Liver (tissue), 3 donors: ENCODE results near the gene DHDH.

ENCODE experiments used
- ATF3 ChIP-seq: IDR thresholded peaks from 2 replicates; pipeline ENCODE4 v1.6.1; 2016; ENCODE audit warnings: antibody characterized with exemption
- CTCF ChIP-seq: fragments of 150-350 bp; IDR thresholded peaks from 2 replicates; pipeline ENCODE4 v1.5.1; 2017; ENCODE audit warnings: improper control_type of control experiment, low read depth, low read length; ENCODE audit not compliant: missing input control
- EGR1 ChIP-seq, 2 donors: IDR thresholded peaks; 2 replicates each; pipeline ENCODE4 v1.6.1; 2016 to 2018; ENCODE audit warnings: antibody characterized with exemption in 2 of 2, low read depth in 2 of 2
- FOXA1 ChIP-seq: IDR thresholded peaks from 2 replicates; pipeline ENCODE4 v1.6.1; 2016; ENCODE audit warnings: antibody characterized with exemption
- MAX ChIP-seq: IDR thresholded peaks from 2 replicates; pipeline ENCODE4 v1.6.1; 2016; ENCODE audit warnings: antibody characterized with exemption
- RXRA ChIP-seq, 2 donors: IDR thresholded peaks; 2 replicates each; pipeline ENCODE4 v1.6.1; 2017 to 2018; ENCODE audit warnings: antibody characterized with exemption in 2 of 2, mild to moderate bottlenecking in 1 of 2
- SP1 ChIP-seq: IDR thresholded peaks from 2 replicates; pipeline ENCODE4 v1.6.1; 2018; ENCODE audit warnings: antibody characterized with exemption, mild to moderate bottlenecking
- ZBTB33 ChIP-seq: IDR thresholded peaks from 2 replicates; pipeline ENCODE4 v1.6.1; 2016; ENCODE audit warnings: antibody characterized with exemption
- donor health status: healthy.
- donor health status: healthy.

GRCh38 chr19:48907671-48908070 lies 25.8 kb upstream of the DHDH start:
- no peak for TF ChIP-seq CTCF
- TF ChIP-seq FOXA1: peak; percentile 77
- peak; percentile 97 for TF ChIP-seq ATF3
- TF ChIP-seq RXRA (IDR thresholded peaks at IDR 0.05): peak; percentile 95 to 97
- peak; percentile 88 for TF ChIP-seq ZBTB33
- TF ChIP-seq EGR1 (IDR thresholded peaks at IDR 0.05; ENCODE audit: low read depth in 2 of 2): peak in 1 of 2 donors; percentile 86
- TF ChIP-seq MAX: peak; percentile 96
- peak; percentile 96 for TF ChIP-seq SP1
